Gastroesophageal sphincter (tissue), 3 donors: Measurements from ENCODE around the gene TARBP1.

Experiments used
- EP300 ChIP-seq: sonication (generic); formaldehyde crosslinking; IDR thresholded peaks from one replicate; pipeline ENCODE4 v1.6.1; 2017; ENCODE audit warnings: antibody characterized with exemption, mild to moderate bottlenecking
- POLR2A ChIP-seq, 2 donors: fragments of 450-650 bp; IDR thresholded peaks; one replicate each; pipeline ENCODE4 v1.6.1; 2017; ENCODE audit warnings: antibody characterized with exemption in 2 of 2, mild to moderate bottlenecking in 2 of 2, moderate library complexity in 1 of 2
- POLR2AphosphoS5 ChIP-seq: sonication (generic); formaldehyde crosslinking; IDR thresholded peaks from one replicate; pipeline ENCODE4 v1.6.1; 2017; ENCODE audit warnings: antibody characterized with exemption
- TF ChIP-seq, protein P1 (sequence below), 4 experiments: fragments of 200-600 bp in 2 of 4; fragments of 450-650 bp in 2 of 4; sonication (generic) in 1 of 4; IDR thresholded peaks; one replicate each; pipeline ENCODE4 v1.5.1; 2017 to 2019; ENCODE audit warnings: antibody characterized with exemption in 4 of 4, mild to moderate bottlenecking in 2 of 4, moderate library complexity in 2 of 4

DNA sequence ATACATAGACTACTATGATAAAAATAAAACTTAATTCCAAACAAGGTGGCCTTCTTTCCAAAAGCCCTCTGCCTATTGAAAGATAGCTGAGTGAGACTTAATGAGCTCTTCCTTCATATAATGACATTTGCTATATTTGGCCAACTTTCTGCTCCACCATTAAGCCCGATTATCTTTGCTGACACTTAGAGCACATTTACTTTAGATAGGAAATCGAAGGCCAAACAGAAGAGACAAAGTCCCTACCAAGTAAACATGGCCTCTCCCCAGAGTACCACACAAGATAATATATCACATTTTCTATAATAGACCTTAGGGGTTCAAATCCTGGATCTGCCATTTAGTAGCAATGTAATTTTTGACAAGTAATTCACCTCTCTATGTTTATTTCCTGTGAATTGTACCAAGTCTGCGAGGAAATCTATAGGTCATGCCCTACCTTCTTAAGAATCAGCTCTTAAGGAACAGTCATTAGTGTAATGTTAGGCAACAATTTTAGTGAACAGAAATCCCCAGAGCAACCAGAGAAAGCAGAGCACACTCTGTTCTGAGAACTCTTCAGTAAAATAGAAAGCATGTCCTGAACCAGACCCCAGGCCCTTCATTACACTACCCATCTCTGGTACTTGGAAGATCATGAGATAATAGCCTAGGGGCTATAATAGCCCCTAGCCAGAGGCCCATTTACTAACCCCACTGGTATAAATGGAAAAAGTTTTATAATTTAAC is 123.0 kb downstream of the TARBP1 start:
- TF ChIP-seq, protein P1, sequence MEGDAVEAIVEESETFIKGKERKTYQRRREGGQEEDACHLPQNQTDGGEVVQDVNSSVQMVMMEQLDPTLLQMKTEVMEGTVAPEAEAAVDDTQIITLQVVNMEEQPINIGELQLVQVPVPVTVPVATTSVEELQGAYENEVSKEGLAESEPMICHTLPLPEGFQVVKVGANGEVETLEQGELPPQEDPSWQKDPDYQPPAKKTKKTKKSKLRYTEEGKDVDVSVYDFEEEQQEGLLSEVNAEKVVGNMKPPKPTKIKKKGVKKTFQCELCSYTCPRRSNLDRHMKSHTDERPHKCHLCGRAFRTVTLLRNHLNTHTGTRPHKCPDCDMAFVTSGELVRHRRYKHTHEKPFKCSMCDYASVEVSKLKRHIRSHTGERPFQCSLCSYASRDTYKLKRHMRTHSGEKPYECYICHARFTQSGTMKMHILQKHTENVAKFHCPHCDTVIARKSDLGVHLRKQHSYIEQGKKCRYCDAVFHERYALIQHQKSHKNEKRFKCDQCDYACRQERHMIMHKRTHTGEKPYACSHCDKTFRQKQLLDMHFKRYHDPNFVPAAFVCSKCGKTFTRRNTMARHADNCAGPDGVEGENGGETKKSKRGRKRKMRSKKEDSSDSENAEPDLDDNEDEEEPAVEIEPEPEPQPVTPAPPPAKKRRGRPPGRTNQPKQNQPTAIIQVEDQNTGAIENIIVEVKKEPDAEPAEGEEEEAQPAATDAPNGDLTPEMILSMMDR (IDR thresholded peaks at IDR 0.05): no peak
- no peak for TF ChIP-seq POLR2A (IDR thresholded peaks at IDR 0.05)
- TF ChIP-seq EP300: no peak
- no peak for TF ChIP-seq POLR2AphosphoS5
